Activated CD4-positive, CD25-positive, alpha-beta regulatory T cell (primary cell): ENCODE results near the gene HCAR2.
"Not testable (repeated sequence)": the region's sequence is repeated elsewhere in the genome, so short reads cannot be mapped to it uniquely, and the experiment has no call there.

Experiments used
- DNase-seq, 4 experiments: peaks; one replicate each; lab custom pipeline; 2025; lab: John Stamatoyannopoulos, UW

Gene HCAR2

DNA sequence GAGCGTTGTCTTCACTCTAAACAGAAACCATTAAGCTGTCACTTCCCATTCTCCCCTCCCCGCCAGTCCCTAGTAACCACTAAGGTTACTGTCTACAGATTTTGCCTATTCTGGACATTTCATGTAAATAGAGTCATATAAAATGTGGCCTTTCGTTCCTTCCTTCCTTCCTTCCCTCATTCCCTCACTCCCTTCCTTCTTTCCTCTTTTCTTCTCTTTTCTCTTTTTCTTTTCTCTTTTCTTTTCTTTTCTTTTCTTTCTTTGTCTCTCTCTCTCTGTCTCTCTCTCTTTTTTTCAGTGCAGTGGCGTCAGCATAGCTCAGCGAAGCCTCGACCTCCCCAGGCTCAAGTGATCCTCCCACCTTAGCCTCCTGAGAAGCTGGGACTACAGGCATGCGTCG is 37.8 kb downstream of the HCAR2 start:
- DNase-seq, result no peak

GRCh38 chr12:122661938-122662337 is 41.2 kb downstream of the HCAR2 start:
- DNase-seq, result no peak

- no peak for DNase-seq
These were observed 41.9 kb downstream of the HCAR2 start for GRCh38 chr12:122661246-122661645.

DNA sequence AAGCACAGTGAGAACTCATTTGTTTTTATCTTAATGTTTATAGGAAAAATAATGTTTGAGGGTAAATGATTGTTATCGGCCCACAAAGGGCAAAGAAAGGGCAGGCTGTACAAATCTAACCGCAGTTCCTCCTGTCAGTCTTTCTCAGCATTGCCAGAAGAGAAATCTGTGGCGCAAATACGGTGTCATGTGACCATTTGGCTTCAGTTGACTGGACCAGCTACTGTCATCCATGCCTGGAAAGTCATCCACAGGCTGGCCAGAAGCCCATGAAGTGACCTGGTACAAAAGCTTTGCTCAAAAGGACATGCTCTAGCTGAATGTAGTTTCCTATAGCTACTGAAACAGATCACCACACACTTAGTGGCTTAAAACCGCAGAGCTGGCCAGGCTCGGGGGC is 43.6 kb downstream of the HCAR2 start:
- no peak for DNase-seq

- DNase-seq, result no peak
These were observed 46.9 kb downstream of the HCAR2 start for GRCh38 chr12:122656298-122656697.

GRCh38 chr12:122653291-122653690 is 49.9 kb downstream of the HCAR2 start:
- not testable (repeated sequence) for DNase-seq

- no peak for DNase-seq
These were observed 51.5 kb downstream of the HCAR2 start for GRCh38 chr12:122651520-122652224.
